ENCODE data around the gene CRISPLD2.

Gene CRISPLD2

GRCh38 chr16:84821728-84822689, 2.2 kb downstream of the CRISPLD2 start:
- H3K27ac ChIP-seq (ENCODE audit: low read depth, low read length, severe bottlenecking): no peak overlapping the region
- WGBS, 2 experiments (ENCODE audit: insufficient coverage in 2 of 2): 72 to 83% methylated on average over 10 of the region's 13 CpGs

GRCh38 chr16:84822990-84823389, 3.2 kb downstream of the CRISPLD2 start:
- peaks cover 10% of the 10 kb centered on the region for H3K4me1 ChIP-seq (ENCODE audit: control insufficient read depth, insufficient read depth, low read length, poor library complexity, severe bottlenecking)
- no peak overlapping the region for H3K4me3 ChIP-seq (ENCODE audit: extremely low read depth, insufficient read depth, low read length, poor library complexity, severe bottlenecking)
- no peaks in the 10 kb centered on the region for H3K9me3 ChIP-seq (ENCODE audit: control insufficient read depth, low read length)
- H3K27ac ChIP-seq (ENCODE audit: low read depth, low read length, severe bottlenecking): no peak overlapping the region
- no peaks in the 10 kb centered on the region for H3K36me3 ChIP-seq (ENCODE audit: control insufficient read depth, insufficient read depth, low read length)
- 94 to 100% methylated on average over 3 to 4 of the region's 6 CpGs for WGBS, 2 experiments (ENCODE audit: insufficient coverage in 2 of 2)

More at GRCh38 chr16:84821728-84822689, 2.2 kb downstream of the CRISPLD2 start:
- no peaks in the 10 kb centered on the region for H3K9me3 ChIP-seq (ENCODE audit: control insufficient read depth, low read length)
- H3K36me3 ChIP-seq (ENCODE audit: control insufficient read depth, insufficient read depth, low read length): no peaks in the 10 kb centered on the region
- peaks cover 7% of the 10 kb centered on the region for H3K4me1 ChIP-seq (ENCODE audit: control insufficient read depth, insufficient read depth, low read length, poor library complexity, severe bottlenecking)
- no peak overlapping the region for H3K4me3 ChIP-seq (ENCODE audit: extremely low read depth, insufficient read depth, low read length, poor library complexity, severe bottlenecking)

GRCh38 chr16:84823484-84823883, 3.7 kb downstream of the CRISPLD2 start:
- Histone ChIP-seq H3K27ac (ENCODE audit: low read depth, low read length, severe bottlenecking) (no peak overlapping the region), H3K9me3 (ENCODE audit: control insufficient read depth, low read length) (no peaks in the 10 kb centered on the region), H3K36me3 (ENCODE audit: control insufficient read depth, insufficient read depth, low read length) (no peaks in the 10 kb centered on the region), H3K4me1 (ENCODE audit: control insufficient read depth, insufficient read depth, low read length, poor library complexity, severe bottlenecking) (peaks cover 10% of the 10 kb centered on the region), H3K4me3 (ENCODE audit: extremely low read depth, insufficient read depth, low read length, poor library complexity, severe bottlenecking) (no peak overlapping the region)
- 90 to 93% methylated on average over 6 of the region's 8 CpGs for WGBS, 2 experiments (ENCODE audit: insufficient coverage in 2 of 2)

- H3K4me1 ChIP-seq (ENCODE audit: control insufficient read depth, insufficient read depth, low read length, poor library complexity, severe bottlenecking): peaks cover 10% of the 10 kb centered on the region
These were observed 4.1 kb downstream of the CRISPLD2 start for GRCh38 chr16:84823926-84824325.

GRCh38 chr16:84825896-84826557, 6.2 kb downstream of the CRISPLD2 start:
- WGBS, 2 experiments (ENCODE audit: insufficient coverage in 2 of 2): 94 to 95% methylated on average over 5 to 8 of the region's 8 CpGs
- Histone ChIP-seq H3K4me1 (ENCODE audit: control insufficient read depth, insufficient read depth, low read length, poor library complexity, severe bottlenecking) (peaks cover 6% of the 10 kb centered on the region), H3K9me3 (ENCODE audit: control insufficient read depth, low read length) (no peaks in the 10 kb centered on the region), H3K4me3 (ENCODE audit: extremely low read depth, insufficient read depth, low read length, poor library complexity, severe bottlenecking) (no peak overlapping the region), H3K27ac (ENCODE audit: low read depth, low read length, severe bottlenecking) (peak overlapping the region; percentile 88), H3K36me3 (ENCODE audit: control insufficient read depth, insufficient read depth, low read length) (no peaks in the 10 kb centered on the region)

More at GRCh38 chr16:84823926-84824325, 4.1 kb downstream of the CRISPLD2 start:
- H3K27ac ChIP-seq (ENCODE audit: low read depth, low read length, severe bottlenecking): no peak overlapping the region
- WGBS, 2 experiments (ENCODE audit: insufficient coverage in 2 of 2): 83 to 85% methylated on average over 5 of the region's 5 CpGs
- no peaks in the 10 kb centered on the region for H3K9me3 ChIP-seq (ENCODE audit: control insufficient read depth, low read length)
- no peaks in the 10 kb centered on the region for H3K36me3 ChIP-seq (ENCODE audit: control insufficient read depth, insufficient read depth, low read length)
- no peak overlapping the region for H3K4me3 ChIP-seq (ENCODE audit: extremely low read depth, insufficient read depth, low read length, poor library complexity, severe bottlenecking)

GRCh38 chr16:84826558-84826941, 6.8 kb downstream of the CRISPLD2 start:
- Histone ChIP-seq H3K9me3 (ENCODE audit: control insufficient read depth, low read length) (no peaks in the 10 kb centered on the region), H3K36me3 (ENCODE audit: control insufficient read depth, insufficient read depth, low read length) (no peaks in the 10 kb centered on the region), H3K27ac (ENCODE audit: low read depth, low read length, severe bottlenecking) (peak overlapping the region; percentile 88), H3K4me1 (ENCODE audit: control insufficient read depth, insufficient read depth, low read length, poor library complexity, severe bottlenecking) (peaks cover 6% of the 10 kb centered on the region), H3K4me3 (ENCODE audit: extremely low read depth, insufficient read depth, low read length, poor library complexity, severe bottlenecking) (no peak overlapping the region)
- 90 to 91% methylated on average over 12 of the region's 13 CpGs for WGBS, 2 experiments (ENCODE audit: insufficient coverage in 2 of 2)

GRCh38 chr16:84827131-84827574, 7.4 kb downstream of the CRISPLD2 start:
- peaks cover 6% of the 10 kb centered on the region for H3K4me1 ChIP-seq (ENCODE audit: control insufficient read depth, insufficient read depth, low read length, poor library complexity, severe bottlenecking)
- no peak overlapping the region for H3K4me3 ChIP-seq (ENCODE audit: extremely low read depth, insufficient read depth, low read length, poor library complexity, severe bottlenecking)
- WGBS, 2 experiments (ENCODE audit: insufficient coverage in 2 of 2): 79% methylated on average over 12 to 14 of the region's 16 CpGs
- no peaks in the 10 kb centered on the region for H3K9me3 ChIP-seq (ENCODE audit: control insufficient read depth, low read length)
- peak overlapping the region; percentile 88 for H3K27ac ChIP-seq (ENCODE audit: low read depth, low read length, severe bottlenecking)
- no peaks in the 10 kb centered on the region for H3K36me3 ChIP-seq (ENCODE audit: control insufficient read depth, insufficient read depth, low read length)

GRCh38 chr16:84827897-84828296, 8.1 kb downstream of the CRISPLD2 start:
- Histone ChIP-seq H3K27ac (ENCODE audit: low read depth, low read length, severe bottlenecking) (no peak overlapping the region), H3K9me3 (ENCODE audit: control insufficient read depth, low read length) (no peaks in the 10 kb centered on the region), H3K4me3 (ENCODE audit: extremely low read depth, insufficient read depth, low read length, poor library complexity, severe bottlenecking) (no peak overlapping the region), H3K4me1 (ENCODE audit: control insufficient read depth, insufficient read depth, low read length, poor library complexity, severe bottlenecking) (peaks cover 10% of the 10 kb centered on the region), H3K36me3 (ENCODE audit: control insufficient read depth, insufficient read depth, low read length) (no peaks in the 10 kb centered on the region)
- 86 to 93% methylated on average over 14 of the region's 15 CpGs for WGBS, 2 experiments (ENCODE audit: insufficient coverage in 2 of 2)

- H3K4me3 ChIP-seq (ENCODE audit: extremely low read depth, insufficient read depth, low read length, poor library complexity, severe bottlenecking): no peak overlapping the region
- WGBS, 2 experiments (ENCODE audit: insufficient coverage in 2 of 2): 82 to 89% methylated on average over 3 to 4 of the region's 5 CpGs
- no peaks in the 10 kb centered on the region for H3K36me3 ChIP-seq (ENCODE audit: control insufficient read depth, insufficient read depth, low read length)
- no peak overlapping the region for H3K27ac ChIP-seq (ENCODE audit: low read depth, low read length, severe bottlenecking)
- no peaks in the 10 kb centered on the region for H3K9me3 ChIP-seq (ENCODE audit: control insufficient read depth, low read length)
- H3K4me1 ChIP-seq (ENCODE audit: control insufficient read depth, insufficient read depth, low read length, poor library complexity, severe bottlenecking): peaks cover 10% of the 10 kb centered on the region
These were observed 8.5 kb downstream of the CRISPLD2 start for GRCh38 chr16:84828322-84828721.

GRCh38 chr16:84829168-84829965, 9.6 kb downstream of the CRISPLD2 start:
- peak overlapping the region; percentile 10 for H3K27ac ChIP-seq (ENCODE audit: low read depth, low read length, severe bottlenecking)
- H3K9me3 ChIP-seq (ENCODE audit: control insufficient read depth, low read length): no peaks in the 10 kb centered on the region

More at GRCh38 chr16:84829168-84829965, 9.6 kb downstream of the CRISPLD2 start:
- H3K4me3 ChIP-seq (ENCODE audit: extremely low read depth, insufficient read depth, low read length, poor library complexity, severe bottlenecking): no peak overlapping the region
- peaks cover 10% of the 10 kb centered on the region for H3K4me1 ChIP-seq (ENCODE audit: control insufficient read depth, insufficient read depth, low read length, poor library complexity, severe bottlenecking)
- no peaks in the 10 kb centered on the region for H3K36me3 ChIP-seq (ENCODE audit: control insufficient read depth, insufficient read depth, low read length)
- WGBS, 2 experiments (ENCODE audit: insufficient coverage in 2 of 2): 86 to 90% methylated on average over 14 to 15 of the region's 15 CpGs
